Transverse colon (tissue), 4 donors: Measurements from ENCODE around the gene HDAC1. TPM values are rescaled to one million over a fixed set of nuclear protein-coding genes. Genes with fewer than 3 reads are reported as not detected.

Source experiments
- DNase-seq: peaks from one replicate; pipeline ENCODE4 v3.0.0-alpha.2; 2019
- H3K27ac ChIP-seq, 4 donors: fragments of 200-600 bp; sonication (generic); 2 replicates each; pipeline ENCODE4 v1.5.1; 2016 to 2018; ENCODE audit warnings: inconsistent platforms in 4 of 4
- H3K27me3 ChIP-seq: fragments of 200-600 bp; sonication (generic); 2 replicates; pipeline ENCODE4 v1.5.1; 2017; ENCODE audit warnings: inconsistent platforms
- H3K36me3 ChIP-seq, 4 donors: fragments of 200-600 bp; sonication (generic); 2 replicates each; pipeline ENCODE4 v1.5.1; 2017 to 2019; ENCODE audit warnings: inconsistent platforms in 4 of 4
- H3K4me1 ChIP-seq, 4 donors: fragments of 200-600 bp; sonication (generic); 2 replicates each; pipeline ENCODE4 v1.5.1; 2017 to 2020; ENCODE audit warnings: inconsistent platforms in 4 of 4
- H3K4me3 ChIP-seq, 4 donors: fragments of 200-600 bp; sonication (generic); 1 replicate in 1 of 4; 2 replicates in 3 of 4; pipeline versions ENCODE4 v1.5.1 to v1.6.1; 2017 to 2019; ENCODE audit warnings: inconsistent platforms in 4 of 4
- H3K9me3 ChIP-seq, 2 donors: fragments of 200-600 bp; sonication (generic); 2 replicates each; pipeline ENCODE4 v1.5.1; 2017 to 2019; ENCODE audit warnings: inconsistent platforms in 2 of 2
- EP300 ChIP-seq: sonication (generic); formaldehyde crosslinking; IDR thresholded peaks from one replicate; pipeline ENCODE4 v1.6.1; 2017; ENCODE audit warnings: antibody characterized with exemption, low read depth
- POLR2A ChIP-seq: fragments of 450-650 bp; IDR thresholded peaks from one replicate; pipeline ENCODE4 v1.6.1; 2016; ENCODE audit warnings: antibody characterized with exemption, mild to moderate bottlenecking, moderate library complexity
- POLR2AphosphoS5 ChIP-seq, 3 donors: sonication (generic); formaldehyde crosslinking; IDR thresholded peaks; one replicate each; pipeline ENCODE4 v1.6.1; 2016; ENCODE audit warnings: antibody characterized with exemption in 3 of 3
- WGBS, 2 donors: methylation state at CpG; one replicate each; pipeline ENCODE4 v1.1.5; 2018; ENCODE audit warnings: low coverage in 1 of 2; 5-methylcytosine and 5-hydroxymethylcytosine counted together
- in situ Hi-C, 4 donors: fragments of 200-750 bp; cut with MboI; loops; one replicate each; pipeline versions ENCODE4 v1.15.0 to v1.15.1; 2017; ENCODE audit warnings: low sequenced_read_pairs in 3 of 4, low pct_ligation_motif_present in 1 of 4, low pct_unique_long_range_greater_than_20kb in 1 of 4
- intact Hi-C: fragments of 100-400 bp; cut with DNase I; formaldehyde crosslinking; loops from one replicate; pipeline ENCODE4 v1.15.1; 2023; ENCODE audit warnings: low total_unique reads
- small RNA-seq, 4 donors: library from RNA; depleted of rRNA; stranded (forward); fragments of <200 nt; gene quantifications; one replicate each; pipeline ENCODE3, GENCODE V24; 2016
- total RNA-seq, 4 donors: library from RNA; depleted of rRNA; stranded (reverse); fragments of >200 nt; gene quantifications; one replicate each; pipeline ENCODE4 v1.1.0, GENCODE V29; 2016
- TF ChIP-seq, protein P1 (sequence below), 5 experiments: fragments of 200-600 bp in 3 of 5; fragments of 450-650 bp in 2 of 5; sonication (generic) in 3 of 5; IDR thresholded peaks; 1 replicate in 2 of 5; 2 replicates in 3 of 5; pipeline ENCODE4 v1.5.1; 2016 to 2017; ENCODE audit warnings: antibody characterized with exemption in 5 of 5, inconsistent platforms in 3 of 5, mild to moderate bottlenecking in 2 of 5, moderate library complexity in 1 of 5

Gene HDAC1
- total RNA-seq, 4 donors from 2014 or later, result 85.2 to 218 (median 174) TPM

DNA sequence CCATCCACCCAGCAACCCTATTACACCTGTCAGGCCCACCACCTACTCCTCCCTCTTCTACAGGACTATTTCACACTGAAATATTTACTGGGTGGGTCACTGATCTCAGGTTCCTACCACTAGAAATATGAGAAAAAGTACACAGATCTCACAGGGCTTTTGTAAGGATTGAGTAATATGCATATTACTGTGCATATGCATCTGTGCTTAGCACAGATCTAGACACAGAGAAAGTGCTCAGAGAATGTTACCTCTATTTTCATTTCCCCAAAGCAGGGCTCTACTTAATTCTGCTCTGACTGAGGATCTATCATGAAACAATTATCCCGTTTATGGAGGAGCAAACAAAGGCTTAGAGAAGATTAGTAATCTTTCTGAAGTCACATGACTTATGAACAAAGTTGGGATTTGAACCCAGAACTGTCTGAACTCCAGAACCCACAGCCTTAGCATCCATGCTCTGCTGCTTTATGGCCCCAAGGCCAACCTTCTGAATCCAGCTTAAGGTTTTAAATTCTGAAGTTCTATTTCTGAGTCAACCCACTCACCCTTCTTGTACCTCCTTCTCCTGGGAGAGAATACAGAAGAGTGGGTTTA, 82.2 kb downstream of the HDAC1 start:
- Histone ChIP-seq H3K27me3 (no peaks in the 10 kb centered on the region), H3K36me3 (peaks cover 0 to 79% (median 36%) of the 10 kb centered on the region in 4 donors), H3K4me1 (no peaks in the 10 kb centered on the region), H3K4me3 (no peak overlapping the region), H3K9me3 (no peaks in the 10 kb centered on the region), H3K27ac (no peak overlapping the region)
- WGBS, 2 donors, result 53% methylated on average over 1 of the region's 1 CpG; no CpG with 5 or more reads in 1 of the 2 donors
- in situ Hi-C loops, result no loop called here
- TF ChIP-seq EP300 (no peak), POLR2AphosphoS5 (IDR thresholded peaks at IDR 0.05) (no peak), POLR2A (no peak)
- DNase-seq, result no peak
- intact Hi-C loops, result no loop called here

DNA sequence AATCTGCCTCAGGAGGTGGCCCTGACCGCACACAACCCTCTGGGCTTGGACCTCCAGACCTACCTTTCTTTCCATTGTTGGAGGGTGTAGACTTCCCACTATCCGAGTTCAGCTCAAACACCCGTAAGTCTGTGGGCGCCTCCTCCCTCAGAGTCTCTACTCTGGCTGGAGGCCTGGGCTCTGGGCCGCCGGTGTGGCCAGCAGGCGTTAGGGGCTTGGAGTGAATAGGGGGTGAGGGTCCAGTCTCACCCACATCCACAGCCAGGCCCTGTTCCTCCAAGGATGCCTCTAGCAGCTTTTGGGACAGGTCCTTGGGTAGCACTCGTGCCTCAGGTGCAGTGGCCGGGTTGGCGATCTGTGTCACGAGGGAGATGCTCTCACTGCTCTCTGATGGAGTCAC, 84.3 kb downstream of the HDAC1 start:
- intact Hi-C loops (no loop called here), in situ Hi-C loops (loop anchor here in 1 of 4 donors (25.0 kb wide), 1 partner anchor 164 kb away; the partner anchor contains the start of genes CCDC28B, DCDC2B, EIF3I and IQCC)
- no peak overlapping the region for H3K27ac ChIP-seq
- peaks cover 0 to 91% (median 43%) of the 10 kb centered on the region in 4 donors for H3K36me3 ChIP-seq
- no peak for DNase-seq
- WGBS, 2 donors, result 91 to 100% methylated on average over 1 to 7 of the region's 11 CpGs
- no peaks in the 10 kb centered on the region for H3K27me3 ChIP-seq
- H3K9me3 ChIP-seq, result no peaks in the 10 kb centered on the region
- TF ChIP-seq POLR2AphosphoS5 (IDR thresholded peaks at IDR 0.05) (no peak), EP300 (no peak), POLR2A (no peak)
- H3K4me1 ChIP-seq, result no peaks in the 10 kb centered on the region
- no peak overlapping the region for H3K4me3 ChIP-seq

DNA sequence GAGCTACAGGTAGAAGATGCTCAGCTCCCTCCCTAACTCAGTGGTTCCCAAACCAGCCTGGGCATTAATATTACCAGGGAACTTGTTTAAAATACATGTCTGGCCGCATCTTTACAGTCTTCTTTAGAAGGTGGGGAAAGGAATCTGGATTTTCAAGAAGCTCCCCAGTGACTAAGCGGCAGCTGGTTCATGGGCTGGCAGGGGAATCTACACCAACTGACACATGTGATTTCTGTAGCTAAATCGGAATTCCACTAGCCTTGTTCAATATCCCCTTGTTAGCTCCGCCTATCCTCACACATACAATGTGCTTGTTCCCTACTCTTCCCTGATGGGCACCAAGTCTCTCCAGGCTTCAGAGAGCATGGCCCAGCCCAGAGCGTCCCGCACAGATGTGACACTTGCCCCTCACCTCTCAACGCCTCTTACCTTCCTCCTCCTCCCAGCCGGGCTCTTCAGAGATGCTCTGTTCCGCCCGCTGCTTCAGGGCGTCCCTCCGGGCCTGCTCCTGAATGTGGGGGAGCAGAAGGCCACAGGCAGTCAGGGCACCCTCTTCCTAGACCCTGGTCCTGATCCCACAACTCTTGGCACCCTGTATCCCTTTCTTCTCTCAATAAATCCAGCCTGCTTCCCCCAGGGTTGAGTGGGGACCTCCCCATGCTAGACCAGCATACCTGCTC, 85.8 kb downstream of the HDAC1 start:
- no peak for TF ChIP-seq EP300
- no peak for TF ChIP-seq POLR2AphosphoS5 (IDR thresholded peaks at IDR 0.05)
- TF ChIP-seq POLR2A, result no peak
- TF ChIP-seq, protein P1, sequence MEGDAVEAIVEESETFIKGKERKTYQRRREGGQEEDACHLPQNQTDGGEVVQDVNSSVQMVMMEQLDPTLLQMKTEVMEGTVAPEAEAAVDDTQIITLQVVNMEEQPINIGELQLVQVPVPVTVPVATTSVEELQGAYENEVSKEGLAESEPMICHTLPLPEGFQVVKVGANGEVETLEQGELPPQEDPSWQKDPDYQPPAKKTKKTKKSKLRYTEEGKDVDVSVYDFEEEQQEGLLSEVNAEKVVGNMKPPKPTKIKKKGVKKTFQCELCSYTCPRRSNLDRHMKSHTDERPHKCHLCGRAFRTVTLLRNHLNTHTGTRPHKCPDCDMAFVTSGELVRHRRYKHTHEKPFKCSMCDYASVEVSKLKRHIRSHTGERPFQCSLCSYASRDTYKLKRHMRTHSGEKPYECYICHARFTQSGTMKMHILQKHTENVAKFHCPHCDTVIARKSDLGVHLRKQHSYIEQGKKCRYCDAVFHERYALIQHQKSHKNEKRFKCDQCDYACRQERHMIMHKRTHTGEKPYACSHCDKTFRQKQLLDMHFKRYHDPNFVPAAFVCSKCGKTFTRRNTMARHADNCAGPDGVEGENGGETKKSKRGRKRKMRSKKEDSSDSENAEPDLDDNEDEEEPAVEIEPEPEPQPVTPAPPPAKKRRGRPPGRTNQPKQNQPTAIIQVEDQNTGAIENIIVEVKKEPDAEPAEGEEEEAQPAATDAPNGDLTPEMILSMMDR (IDR thresholded peaks at IDR 0.05), result no peak
- no peak overlapping the region for H3K27ac ChIP-seq
- intact Hi-C loops (no loop called here), in situ Hi-C loops (loop anchor here in 1 of 4 donors (25.0 kb wide), 1 partner anchor 165 kb away; the partner anchor contains the start of genes CCDC28B, DCDC2B, EIF3I and IQCC)
- DNase-seq, result no peak
- no peaks in the 10 kb centered on the region for H3K27me3 ChIP-seq
- no peak overlapping the region for H3K4me3 ChIP-seq
- WGBS, 2 donors, result 92 to 100% methylated on average over 1 to 12 of the region's 12 CpGs
- H3K36me3 ChIP-seq, result peaks cover 0 to 95% (median 47%) of the 10 kb centered on the region in 4 donors
- H3K9me3 ChIP-seq, result no peaks in the 10 kb centered on the region
- H3K4me1 ChIP-seq, result no peaks in the 10 kb centered on the region

DNA sequence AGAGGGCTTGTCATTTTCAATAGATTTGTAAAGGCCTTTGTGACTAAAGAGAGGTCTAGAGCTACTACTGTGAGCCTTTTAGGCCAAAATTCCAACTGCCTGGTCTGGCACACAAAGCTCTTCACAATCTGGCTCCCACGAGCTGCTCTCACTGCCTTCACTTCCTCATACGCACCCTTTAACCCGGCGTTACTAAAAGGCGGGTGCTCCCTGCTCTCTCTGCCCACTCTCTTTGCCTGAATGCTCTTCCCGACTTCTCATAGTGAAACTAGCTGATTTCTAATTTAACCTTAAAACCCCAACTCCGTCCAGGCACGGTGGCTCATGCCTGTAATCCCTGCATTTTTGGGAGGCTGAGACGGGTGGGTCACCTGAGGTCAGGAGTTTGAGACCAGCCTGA, 88.2 kb downstream of the HDAC1 start:
- intact Hi-C loops, result no loop called here
- Histone ChIP-seq H3K4me3 (no peak overlapping the region), H3K27ac (no peak overlapping the region), H3K9me3 (no peaks in the 10 kb centered on the region), H3K4me1 (no peaks in the 10 kb centered on the region), H3K36me3 (peaks cover 0 to 96% (median 48%) of the 10 kb centered on the region in 4 donors), H3K27me3 (no peaks in the 10 kb centered on the region)
- DNase-seq, result no peak
- WGBS, 2 donors, result 89 to 95% methylated on average over 4 to 9 of the region's 9 CpGs
- in situ Hi-C loops, result loop anchor here in 1 of 4 donors (25.0 kb wide), 1 partner anchor 168 kb away; the partner anchor contains the start of genes CCDC28B, DCDC2B, EIF3I and IQCC
- TF ChIP-seq POLR2AphosphoS5 (IDR thresholded peaks at IDR 0.05) (no peak), EP300 (no peak), POLR2A (no peak)
- TF ChIP-seq, protein P1 (IDR thresholded peaks at IDR 0.05), result no peak

Small RNA genes lying within 50 kb of the gene (small RNA-seq; reads per million reads assigned to genes)
- gene RF00017 (0 reads per million in 4 donors), gene RF00019 (0 reads per million in 4 donors)

Other genes with a start within 250 kb of the HDAC1 start
- gene TMEM39B, start 219.1 kb upstream of the HDAC1 start, total RNA-seq, result 10 to 100 TPM in 1 of 4 donors, 1 to 10 TPM in 3; 2.6 to 35.8 (median 3.5) TPM
- gene KPNA6, start 184.0 kb upstream of the HDAC1 start, total RNA-seq, result 10 to 100 TPM; 20.5 to 30.5 (median 25.4) TPM
- 10 to 100 TPM; 16.5 to 37.3 (median 25.7) TPM for gene TXLNA, start 112.4 kb upstream of the HDAC1 start, total RNA-seq
- gene CCDC28B, start 91.5 kb upstream of the HDAC1 start, total RNA-seq, result 1 to 10 TPM in 3 of 4 donors, not detected in 1; 1.2 to 4.0 (median 2.7) TPM
- 1 to 10 TPM in 2 of 4 donors, under 1 TPM in 1, not detected in 1; 1.00 to 2.0 (median 1.9) TPM for gene IQCC, start 86.4 kb upstream of the HDAC1 start, total RNA-seq
- gene DCDC2B, start 83.0 kb upstream of the HDAC1 start, total RNA-seq, result not detected
- 100 to 1,000 TPM in 1 of 4 donors, 10 to 100 TPM in 3; 16.5 to 166 (median 22.7) TPM for gene TMEM234, start 69.7 kb upstream of the HDAC1 start, total RNA-seq
- 100 to 1,000 TPM in 3 of 4 donors, 10 to 100 TPM in 1; 43.8 to 122 (median 114) TPM for gene EIF3I, start 69.7 kb upstream of the HDAC1 start, total RNA-seq
- gene FAM167B, start 44.9 kb upstream of the HDAC1 start, total RNA-seq, result 1 to 10 TPM in 2 of 4 donors, not detected in 2; 1.1 to 1.5 TPM
- gene LCK, start 40.8 kb upstream of the HDAC1 start, total RNA-seq, result 10 to 100 TPM in 1 of 4 donors, 1 to 10 TPM in 2, not detected in 1; 4.5 to 12.3 (median 8.7) TPM
- gene MARCKSL1, start 44.1 kb downstream of the HDAC1 start, total RNA-seq, result 10 to 100 TPM; 40.0 to 62.8 (median 53.0) TPM
- 10 to 100 TPM; 12.1 to 59.1 (median 21.1) TPM for gene FAM229A, start 70.4 kb downstream of the HDAC1 start, total RNA-seq
- gene TSSK3, start 70.5 kb downstream of the HDAC1 start, total RNA-seq, result 1 to 10 TPM in 2 of 4 donors, not detected in 2; 1.3 to 1.4 TPM
- gene BSDC1, start 102.4 kb downstream of the HDAC1 start, total RNA-seq, result 100 to 1,000 TPM in 3 of 4 donors, 10 to 100 TPM in 1; 94.8 to 140 (median 117) TPM
- gene ZBTB8B, start 173.0 kb downstream of the HDAC1 start, total RNA-seq, result under 1 TPM in 1 of 4 donors, not detected in 3; under 0.01 TPM
- 10 to 100 TPM in 1 of 4 donors, 1 to 10 TPM in 3; 2.2 to 21.1 (median 6.6) TPM for gene ZBTB8A, start 247.3 kb downstream of the HDAC1 start, total RNA-seq